ENCODE results near the gene DEDD2. TPM values are rescaled to one million over a fixed set of nuclear protein-coding genes. Genes with fewer than 3 reads are reported as not detected.

DEDD2 gene
- polyA plus RNA-seq, 3 donors = 125 to 141 (median 133) TPM

DNA sequence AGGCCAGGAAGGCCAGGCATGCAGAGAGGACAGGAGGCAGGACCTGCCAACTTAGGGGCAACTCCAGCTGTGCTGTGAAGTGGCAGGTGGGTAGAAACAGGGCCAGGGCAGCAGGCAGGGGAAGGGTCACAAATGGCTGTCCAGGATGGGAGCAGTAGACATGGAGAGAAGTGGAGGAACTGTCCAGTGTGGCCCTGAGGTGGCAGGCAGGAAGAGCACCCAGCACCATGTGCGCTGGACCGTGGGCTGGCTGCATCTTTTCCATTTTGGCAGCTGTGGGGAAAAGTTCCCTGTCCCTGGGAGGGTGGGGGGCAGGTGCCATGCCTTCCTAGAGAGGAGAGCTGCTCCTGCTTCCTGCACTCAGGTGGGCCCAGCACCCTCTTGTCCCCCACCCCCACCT is 13.8 kb downstream of the DEDD2 start:
- no peak overlapping the region for H3K9ac ChIP-seq (ENCODE audit: insufficient read depth, low read length, poor library complexity, severe bottlenecking)
- peak overlapping the region; percentile 100 for H3K27ac ChIP-seq (ENCODE audit: low read depth in 1 of 2, low read length in 2 of 2)
- no peak overlapping the region for H3K4me2 ChIP-seq (replicated peaks; ENCODE audit: extremely low read depth, low read length, poor library complexity, severe bottlenecking)
- peaks cover 79 to 81% of the 10 kb centered on the region in 2 donors for H3K4me1 ChIP-seq (ENCODE audit: control insufficient read depth in 1 of 2, insufficient read depth in 2 of 2, low read length in 2 of 2)
- H3K27me3 Mint-ChIP-seq (ENCODE audit: low read depth in 3 of 3) = peaks cover 0 to 5% (median 0%) of the 10 kb centered on the region in 3 donors
- H3K27me3 ChIP-seq (ENCODE audit: control insufficient read depth in 2 of 2, insufficient read depth in 2 of 2, low read length in 2 of 2) = no peaks in the 10 kb centered on the region
- peak overlapping the region; percentile 100 for H3K27ac Mint-ChIP-seq
- peaks cover 22% of the 10 kb centered on the region for H4K20me1 ChIP-seq (ENCODE audit: insufficient read depth, low read length)
- peaks cover 87% of the 10 kb centered on the region for H3K79me2 ChIP-seq (ENCODE audit: insufficient read depth, low read length)
- no peak for DNase-seq
- H3K36me3 ChIP-seq (replicated peaks in 1 of 2; ENCODE audit: control insufficient read depth in 1 of 2, insufficient read depth in 2 of 2, low read length in 2 of 2) = peaks cover 59 to 80% of the 10 kb centered on the region in 2 donors
- no peak overlapping the region for H2AFZ ChIP-seq (ENCODE audit: insufficient read depth, low read depth, low read length, poor library complexity, severe bottlenecking)
- 100% methylated on average over 2 of the region's 2 CpGs for WGBS (ENCODE audit: insufficient coverage)
- intact Hi-C loops (cut with micrococcal nuclease) = loop anchor here in 1 of 2 donors (5.0 kb wide), 1 partner anchor 79 kb away; no protein-coding TSS in a partner anchor
- H3K4me3 Mint-ChIP-seq = no peak overlapping the region
- TF ChIP-seq, protein P1, sequence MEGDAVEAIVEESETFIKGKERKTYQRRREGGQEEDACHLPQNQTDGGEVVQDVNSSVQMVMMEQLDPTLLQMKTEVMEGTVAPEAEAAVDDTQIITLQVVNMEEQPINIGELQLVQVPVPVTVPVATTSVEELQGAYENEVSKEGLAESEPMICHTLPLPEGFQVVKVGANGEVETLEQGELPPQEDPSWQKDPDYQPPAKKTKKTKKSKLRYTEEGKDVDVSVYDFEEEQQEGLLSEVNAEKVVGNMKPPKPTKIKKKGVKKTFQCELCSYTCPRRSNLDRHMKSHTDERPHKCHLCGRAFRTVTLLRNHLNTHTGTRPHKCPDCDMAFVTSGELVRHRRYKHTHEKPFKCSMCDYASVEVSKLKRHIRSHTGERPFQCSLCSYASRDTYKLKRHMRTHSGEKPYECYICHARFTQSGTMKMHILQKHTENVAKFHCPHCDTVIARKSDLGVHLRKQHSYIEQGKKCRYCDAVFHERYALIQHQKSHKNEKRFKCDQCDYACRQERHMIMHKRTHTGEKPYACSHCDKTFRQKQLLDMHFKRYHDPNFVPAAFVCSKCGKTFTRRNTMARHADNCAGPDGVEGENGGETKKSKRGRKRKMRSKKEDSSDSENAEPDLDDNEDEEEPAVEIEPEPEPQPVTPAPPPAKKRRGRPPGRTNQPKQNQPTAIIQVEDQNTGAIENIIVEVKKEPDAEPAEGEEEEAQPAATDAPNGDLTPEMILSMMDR (IDR thresholded peaks at IDR 0.05) = no peak
- no peak overlapping the region for H3K4me3 ChIP-seq (replicated peaks in 1 of 3; ENCODE audit: low read depth in 2 of 3, low read length in 3 of 3)
- peaks cover 85 to 91% of the 10 kb centered on the region in 2 donors for H3K36me3 Mint-ChIP-seq
- H3K9me3 ChIP-seq (replicated peaks in 1 of 2; ENCODE audit: control insufficient read depth in 1 of 2, insufficient read depth in 1 of 2, low read length in 2 of 2) = no peaks in the 10 kb centered on the region
- peaks cover 88% of the 10 kb centered on the region for H3K4me1 Mint-ChIP-seq
- peaks cover 0 to 3% (median 0%) of the 10 kb centered on the region in 7 donors for H3K9me3 Mint-ChIP-seq

DNA sequence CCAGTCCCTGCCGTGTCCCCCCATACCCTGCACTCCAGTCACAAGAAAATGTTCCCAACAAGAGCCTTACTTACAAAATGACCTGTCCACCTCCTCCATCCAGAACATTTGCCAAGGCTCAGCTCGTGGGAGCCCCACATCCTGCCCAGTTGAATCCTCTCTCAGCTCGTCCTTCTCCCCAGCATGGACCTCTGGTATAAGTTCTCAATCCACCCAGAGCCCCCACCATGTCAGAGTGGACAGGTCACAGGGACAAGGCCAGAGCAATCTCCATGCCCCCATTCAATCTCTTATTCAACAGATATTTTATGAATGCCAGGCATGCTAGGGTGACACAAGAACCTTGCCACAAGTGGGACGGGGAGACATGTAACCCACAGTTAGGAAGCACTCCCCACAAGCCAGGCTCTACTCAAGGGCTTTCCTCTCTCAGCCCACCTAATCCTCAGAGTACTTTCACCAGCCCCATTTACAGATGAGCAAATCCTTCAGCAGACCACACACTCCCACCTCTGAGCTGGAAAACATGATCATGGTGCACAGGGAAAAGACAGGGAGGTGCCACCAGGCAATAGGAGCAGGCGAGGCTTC is 15.1 kb downstream of the DEDD2 start:
- Histone ChIP-seq H3K4me1 (ENCODE audit: control insufficient read depth in 1 of 2, insufficient read depth in 2 of 2, low read length in 2 of 2) (peaks cover 79 to 81% of the 10 kb centered on the region in 2 donors), H4K20me1 (ENCODE audit: insufficient read depth, low read length) (peaks cover 9% of the 10 kb centered on the region), H2AFZ (ENCODE audit: insufficient read depth, low read depth, low read length, poor library complexity, severe bottlenecking) (peak overlapping the region; percentile 53), H3K4me3 (replicated peaks in 1 of 3; ENCODE audit: low read depth in 2 of 3, low read length in 3 of 3) (peak overlapping the region in 1 of 3 experiments; percentile 79), H3K79me2 (ENCODE audit: insufficient read depth, low read length) (peaks cover 83% of the 10 kb centered on the region), H3K9me3 (replicated peaks in 1 of 2; ENCODE audit: control insufficient read depth in 1 of 2, insufficient read depth in 1 of 2, low read length in 2 of 2) (no peaks in the 10 kb centered on the region), H3K4me2 (replicated peaks; ENCODE audit: extremely low read depth, low read length, poor library complexity, severe bottlenecking) (peak overlapping the region; percentile 91), H3K9ac (ENCODE audit: insufficient read depth, low read length, poor library complexity, severe bottlenecking) (peak overlapping the region; percentile 98), H3K27ac (ENCODE audit: low read depth in 1 of 2, low read length in 2 of 2) (peak overlapping the region; percentile 100), H3K36me3 (replicated peaks in 1 of 2; ENCODE audit: control insufficient read depth in 1 of 2, insufficient read depth in 2 of 2, low read length in 2 of 2) (peaks cover 50 to 75% of the 10 kb centered on the region in 2 donors), H3K27me3 (ENCODE audit: control insufficient read depth in 2 of 2, insufficient read depth in 2 of 2, low read length in 2 of 2) (no peaks in the 10 kb centered on the region)
- H3K36me3 Mint-ChIP-seq = peaks cover 79 to 88% of the 10 kb centered on the region in 2 donors
- peak overlapping the region; percentile 100 for H3K27ac Mint-ChIP-seq
- DNase-seq = peak in 1 of 3 donors; percentile 24
- peaks cover 0 to 5% (median 0%) of the 10 kb centered on the region in 3 donors for H3K27me3 Mint-ChIP-seq (ENCODE audit: low read depth in 3 of 3)
- 17% methylated on average over 5 of the region's 5 CpGs for WGBS (ENCODE audit: insufficient coverage)
- H3K4me3 Mint-ChIP-seq = peak overlapping the region; percentile 73 to 84
- H3K4me1 Mint-ChIP-seq = peaks cover 85% of the 10 kb centered on the region
- TF ChIP-seq, protein P1 (IDR thresholded peaks at IDR 0.05) = no peak
- H3K9me3 Mint-ChIP-seq = peaks cover 0 to 3% (median 0%) of the 10 kb centered on the region in 7 donors
- intact Hi-C loops (cut with micrococcal nuclease) = loop anchor here in 1 of 2 donors (1.0 to 5.0 kb wide), 2 partner anchors 13 to 80 kb away; no protein-coding TSS in a partner anchor
